Natural killer cell (primary cell): ENCODE measurements around the gene TMEM253. TPM values are rescaled to one million over a fixed set of nuclear protein-coding genes. Genes with fewer than 3 reads are reported as not detected.

Experiments used
- ATAC-seq, 3 donors: fragments of 150-1000 bp in 2 of 3; fragments of 200-7000 bp in 1 of 3; cut with Tn5 transposase; 1 replicate in 1 of 3; 2 replicates in 2 of 3; pipeline ENCODE4 v1.10.0; 2021; ENCODE audit warnings: mild to moderate bottlenecking in 2 of 3, moderate library complexity in 2 of 3
- DNase-seq, 2 donors: peaks; one replicate each; pipeline versions ENCODE4 v3.0.0 to v3.0.0-alpha.2; 2013 to 2021; ENCODE audit warnings: mixed read lengths in 1 of 2
- H3K27ac ChIP-seq: one replicate; pipeline ENCODE4 v1.5.1; 2013; ENCODE audit warnings: mild to moderate bottlenecking, low read length
- H3K27me3 ChIP-seq: one replicate; pipeline ENCODE4 v1.6.1; 2013; ENCODE audit warnings: low read length; ENCODE audit not compliant: control insufficient read depth, insufficient read depth
- H3K36me3 ChIP-seq: one replicate; pipeline ENCODE4 v1.6.1; 2013; ENCODE audit warnings: low read length; ENCODE audit not compliant: control insufficient read depth, insufficient read depth
- H3K4me1 ChIP-seq: one replicate; pipeline ENCODE4 v1.6.1; 2013; ENCODE audit warnings: low read length; ENCODE audit not compliant: control insufficient read depth, insufficient read depth
- H3K4me3 ChIP-seq: one replicate; pipeline ENCODE4 v1.5.1; 2013; ENCODE audit warnings: low read length
- H3K9me3 ChIP-seq: one replicate; pipeline ENCODE4 v1.6.1; 2013; ENCODE audit warnings: low read length; ENCODE audit not compliant: control insufficient read depth, insufficient read depth
- H3K27ac Mint-ChIP-seq, 2 donors: one replicate each; pipeline ENCODE4 v1.8.0; 2022; ENCODE audit warnings: mild to moderate bottlenecking in 2 of 2, mixed read lengths in 2 of 2, moderate library complexity in 1 of 2
- H3K27me3 Mint-ChIP-seq, 2 donors: one replicate each; pipeline ENCODE4 v1.8.0; 2022; ENCODE audit warnings: low read depth in 2 of 2, mixed read lengths in 2 of 2
- H3K36me3 Mint-ChIP-seq: one replicate; pipeline ENCODE4 v1.8.0; 2022; ENCODE audit warnings: mixed read lengths
- H3K4me1 Mint-ChIP-seq, 2 donors: one replicate each; pipeline ENCODE4 v1.8.0; 2022; ENCODE audit warnings: mixed read lengths in 2 of 2
- H3K4me3 Mint-ChIP-seq: one replicate; pipeline ENCODE4 v1.8.0; 2022; ENCODE audit warnings: mild to moderate bottlenecking, moderate library complexity, mixed read lengths
- H3K9me3 Mint-ChIP-seq, 2 donors: one replicate each; pipeline ENCODE4 v1.8.0; 2022; ENCODE audit warnings: mixed read lengths in 2 of 2
- CTCF ChIP-seq: fragments of 200-600 bp; IDR thresholded peaks from one replicate; pipeline ENCODE4 v1.8.0; 2022; ENCODE audit warnings: antibody characterized with exemption
- WGBS: methylation state at CpG from one replicate; pipeline ENCODE4 v1.1.7; 2013; ENCODE audit warnings: missing lambda C conversion rate; ENCODE audit not compliant: insufficient coverage; 5-methylcytosine and 5-hydroxymethylcytosine counted together
- intact Hi-C: fragments of 100-400 bp; cut with micrococcal nuclease; formaldehyde crosslinking; loops from one replicate; pipeline ENCODE4 v1.14.2; 2022
- total RNA-seq, 4 donors: library from RNA; stranded (reverse); fragments of 120-200 nt in 1 of 4; gene quantifications; one replicate each; pipeline versions ENCODE4 v1.2.3 to v1.2.4, GENCODE V29; 2013 to 2022

Gene TMEM253
- total RNA-seq, 3 donors from 2014 or later (not counting 1 experiment from before 2014, with no cell fraction given): 0.40 TPM; not detected in 2

GRCh38 chr14:21149641-21150367 is 48.9 kb downstream of the TMEM253 start:
- no peak overlapping the region for H3K4me3 ChIP-seq
- no peaks in the 10 kb centered on the region for H3K4me1 ChIP-seq
- intact Hi-C loops: no loop called here
- peaks cover 3 to 12% of the 10 kb centered on the region in 2 donors for H3K9me3 Mint-ChIP-seq
- H3K4me1 Mint-ChIP-seq: no peaks in the 10 kb centered on the region
- H3K27ac ChIP-seq: no peak overlapping the region
- H3K9me3 ChIP-seq: peaks cover 2% of the 10 kb centered on the region
- no peak overlapping the region for H3K27ac Mint-ChIP-seq
- H3K27me3 ChIP-seq: no peaks in the 10 kb centered on the region
- H3K27me3 Mint-ChIP-seq: peaks cover 10 to 17% of the 10 kb centered on the region in 2 donors
- H3K36me3 Mint-ChIP-seq: peaks cover 17% of the 10 kb centered on the region
- TF ChIP-seq CTCF: no peak
- ATAC-seq (no peak), DNase-seq (no peak)
- WGBS: 93% methylated on average over 3 of the region's 4 CpGs
- no peak overlapping the region for H3K4me3 Mint-ChIP-seq
- no peaks in the 10 kb centered on the region for H3K36me3 ChIP-seq

Other genes starting within 250 kb of the TMEM253 start
- under 1 TPM in 1 of 3 donors, not detected in 2; 0.72 TPM for gene RNASE3, start 209.7 kb upstream of the TMEM253 start, total RNA-seq
- gene RNASE2, start 145.6 kb upstream of the TMEM253 start, total RNA-seq: 10 to 100 TPM in 1 of 3 donors, 1 to 10 TPM in 1, not detected in 1; 2.2 to 53.6 TPM
- gene METTL17, start 111.1 kb upstream of the TMEM253 start, total RNA-seq: 10 to 100 TPM; 62.8 to 79.2 (median 74.1) TPM
- gene SLC39A2, start 101.8 kb upstream of the TMEM253 start, total RNA-seq: not detected
- gene NDRG2, start 76.0 kb upstream of the TMEM253 start, total RNA-seq: 10 to 100 TPM; 11.2 to 14.6 (median 13.6) TPM
- not detected for gene TPPP2, start 70.8 kb upstream of the TMEM253 start, total RNA-seq
- gene RNASE13, start 66.3 kb upstream of the TMEM253 start, total RNA-seq: not detected
- not detected for gene RNASE7, start 58.7 kb upstream of the TMEM253 start, total RNA-seq
- not detected for gene RNASE8, start 43.2 kb upstream of the TMEM253 start, total RNA-seq
- gene ARHGEF40, start 30.8 kb upstream of the TMEM253 start, total RNA-seq: 1 to 10 TPM; 4.4 to 6.9 (median 6.0) TPM
- 1 to 10 TPM; 5.6 to 8.4 (median 7.7) TPM for gene ZNF219, start 2.4 kb upstream of the TMEM253 start, total RNA-seq
- not detected for gene OR5AU1, start 55.0 kb downstream of the TMEM253 start, total RNA-seq
- 100 to 1,000 TPM; 501 to 547 (median 515) TPM for gene HNRNPC, start 168.4 kb downstream of the TMEM253 start, total RNA-seq
- under 1 TPM in 2 of 3 donors, not detected in 1; 0.68 to 0.85 TPM for gene RPGRIP1, start 179.0 kb downstream of the TMEM253 start, total RNA-seq